DMS53 treated with DMSO at 0.1 percent for 48 hours (cell line): Measurements from ENCODE around the gene CREB5.
"Not testable (repeated sequence)": the region's sequence is repeated elsewhere in the genome, so short reads cannot be mapped to it uniquely, and the experiment has no call there.

Experiments used
- DNase-seq: peaks from one replicate; lab custom pipeline; 2025; ENCODE audit not compliant: unreplicated experiment; lab: John Stamatoyannopoulos, UW

CREB5 gene

GRCh38 chr7:28602282-28602681 lies 190.0 kb downstream of the CREB5 start:
- no peak for DNase-seq

GRCh38 chr7:28605427-28606085 lies 193.2 kb downstream of the CREB5 start:
- DNase-seq = no peak

- no peak for DNase-seq
Observed at GRCh38 chr7:28606421-28606820, 194.1 kb downstream of the CREB5 start.

- DNase-seq = no peak
Observed at GRCh38 chr7:28607855-28608193, 195.5 kb downstream of the CREB5 start.

- no peak for DNase-seq
Observed at GRCh38 chr7:28608237-28608656, 195.9 kb downstream of the CREB5 start.

- no peak for DNase-seq
Observed at GRCh38 chr7:28608731-28609130, 196.4 kb downstream of the CREB5 start.

- DNase-seq = no peak
Observed at GRCh38 chr7:28609608-28610007, 197.3 kb downstream of the CREB5 start.

- not testable (repeated sequence) for DNase-seq
Observed at GRCh38 chr7:28611399-28611897, 199.1 kb downstream of the CREB5 start.

- DNase-seq = peak; percentile 19
Observed at GRCh38 chr7:28613262-28613661, 200.9 kb downstream of the CREB5 start.

GRCh38 chr7:28615091-28615490 lies 202.8 kb downstream of the CREB5 start:
- peak; percentile 18 for DNase-seq

GRCh38 chr7:28617308-28617880 lies 205.1 kb downstream of the CREB5 start:
- DNase-seq = no peak

GRCh38 chr7:28618383-28618782 lies 206.1 kb downstream of the CREB5 start:
- DNase-seq = no peak

- no peak for DNase-seq
Observed at GRCh38 chr7:28619256-28619655, 206.9 kb downstream of the CREB5 start.

GRCh38 chr7:28621369-28621841 lies 209.1 kb downstream of the CREB5 start:
- no peak for DNase-seq

GRCh38 chr7:28623105-28623730 lies 210.9 kb downstream of the CREB5 start:
- DNase-seq = no peak

- peak; percentile 46 for DNase-seq
Observed at GRCh38 chr7:28623863-28624262, 211.5 kb downstream of the CREB5 start.

GRCh38 chr7:28625432-28625831 lies 213.1 kb downstream of the CREB5 start:
- no peak for DNase-seq

GRCh38 chr7:28626221-28626620 lies 213.9 kb downstream of the CREB5 start:
- no peak for DNase-seq

GRCh38 chr7:28626624-28627262 lies 214.4 kb downstream of the CREB5 start:
- peak; percentile 70 for DNase-seq

- DNase-seq = no peak
Observed at GRCh38 chr7:28627263-28627653, 214.9 kb downstream of the CREB5 start.

- peak; percentile 56 for DNase-seq
Observed at GRCh38 chr7:28627896-28628295, 215.6 kb downstream of the CREB5 start.
